T-cell (primary cell): ENCODE measurements around the gene PEX5. TPM values are rescaled to one million over a fixed set of nuclear protein-coding genes. Genes with fewer than 3 reads are reported as not detected.
A peak's percentile ranks its signal among the peaks of the same experiment; 100 is the strongest.
"Not testable (repeated sequence)": the region's sequence is repeated elsewhere in the genome, so short reads cannot be mapped to it uniquely, and the experiment has no call there.

ENCODE experiments used
- ATAC-seq, 4 experiments: fragments of 200-7000 bp in 3 of 4; fragments of 150-1000 bp in 1 of 4; cut with Tn5 transposase; replicated peaks in 1 of 4; 1 replicate in 3 of 4; 2 replicates in 1 of 4; pipeline ENCODE4 v1.10.0; 2021; ENCODE audit warnings: moderate library complexity in 3 of 4, mild to moderate bottlenecking in 2 of 4, moderate number of reproducible peaks in 1 of 4
- CTCF ChIA-PET, 2 donors: fragments of 300-600 bp; sonication (Branson Sonifier 250); formaldehyde crosslinking; loops; one replicate each; lab custom pipeline; 2022; ENCODE audit warnings: antibody characterized with exemption in 2 of 2; lab: Charles Lee
- POLR2A ChIA-PET, 2 donors: fragments of 300-600 bp; sonication (Branson Sonifier 250); formaldehyde crosslinking; loops; one replicate each; lab custom pipeline; 2022; ENCODE audit warnings: antibody characterized with exemption in 2 of 2; lab: Charles Lee
- DNase-seq, 35 experiments: peaks; one replicate each; pipeline versions ENCODE4 v3.0.0 to v3.0.0-alpha.2; 2013 to 2023
- H3K27ac ChIP-seq: one replicate; pipeline ENCODE4 v1.5.1; 2013; ENCODE audit warnings: low read length
- H3K27me3 ChIP-seq, 2 experiments: replicated peaks in 1 of 2; 1 replicate in 1 of 2; 2 replicates in 1 of 2; pipeline versions ENCODE4 v1.6.1 to v1.7.0; 2013; ENCODE audit warnings: low read length in 1 of 2, mixed read lengths in 1 of 2; ENCODE audit not compliant: control insufficient read depth in 2 of 2, insufficient read depth in 2 of 2; ENCODE audit errors: extremely low read depth in 1 of 2
- H3K36me3 ChIP-seq, 2 donors: 1 replicate in 1 of 2; 2 replicates in 1 of 2; pipeline versions ENCODE4 v1.6.1 to v1.7.0; 2013; ENCODE audit warnings: low read length in 1 of 2; ENCODE audit not compliant: control insufficient read depth in 2 of 2, insufficient read depth in 1 of 2; ENCODE audit errors: extremely low read depth in 1 of 2
- H3K4me1 ChIP-seq, 2 experiments: 1 replicate in 1 of 2; 2 replicates in 1 of 2; pipeline versions ENCODE4 v1.6.1 to v1.7.0; 2013; ENCODE audit warnings: low read length in 2 of 2, mixed read lengths in 1 of 2; ENCODE audit not compliant: insufficient read depth in 2 of 2, control insufficient read depth in 1 of 2; ENCODE audit errors: extremely low read depth in 1 of 2
- H3K4me3 ChIP-seq, 2 donors: 1 replicate in 1 of 2; 2 replicates in 1 of 2; pipeline versions ENCODE4 v1.5.1 to v1.7.0; 2013; ENCODE audit warnings: mild to moderate bottlenecking in 2 of 2, low read length in 1 of 2, moderate library complexity in 1 of 2; ENCODE audit not compliant: control insufficient read depth in 1 of 2; ENCODE audit errors: extremely low read depth in 1 of 2
- H3K9me3 ChIP-seq: 2 replicates; pipeline ENCODE4 v1.7.0; 2013
- H3K27ac Mint-ChIP-seq, 2 donors: one replicate each; pipeline ENCODE4 v1.8.0; 2020 to 2021; ENCODE audit warnings: mild to moderate bottlenecking in 2 of 2, mixed read lengths in 2 of 2
- H3K27me3 Mint-ChIP-seq, 2 donors: one replicate each; pipeline ENCODE4 v1.8.0; 2021 to 2022; ENCODE audit warnings: mixed read lengths in 2 of 2
- H3K36me3 Mint-ChIP-seq: one replicate; pipeline ENCODE4 v1.8.0; 2021; ENCODE audit warnings: mixed read lengths
- H3K4me1 Mint-ChIP-seq, 3 donors: one replicate each; pipeline ENCODE4 v1.8.0; 2020 to 2022; ENCODE audit warnings: mixed read lengths in 3 of 3, mild to moderate bottlenecking in 1 of 3
- H3K4me3 Mint-ChIP-seq, 3 donors: one replicate each; pipeline ENCODE4 v1.8.0; 2020 to 2022; ENCODE audit warnings: mild to moderate bottlenecking in 3 of 3, mixed read lengths in 3 of 3, moderate library complexity in 3 of 3
- H3K9me3 Mint-ChIP-seq, 3 donors: one replicate each; pipeline ENCODE4 v1.8.0; 2020 to 2022; ENCODE audit warnings: mixed read lengths in 3 of 3
- WGBS: methylation state at CpG from one replicate; pipeline ENCODE4 v1.1.5; 2013; ENCODE audit warnings: missing lambda C conversion rate; ENCODE audit not compliant: insufficient coverage; 5-methylcytosine and 5-hydroxymethylcytosine counted together
- total RNA-seq, 35 experiments: library from RNA in 6 of 35; stranded (reverse) in 6 of 35; fragments of 120-200 nt in 1 of 35; gene quantifications; one replicate each; pipeline versions ENCODE4 v1.2.1 to v1.2.4 and lab custom pipeline; 2013 to 2026

PEX5 gene
- total RNA-seq, 5 donors from 2014 or later (not counting 1 experiment from before 2014, with no cell fraction given), result 24.0 to 44.5 (median 31.1) TPM

DNA sequence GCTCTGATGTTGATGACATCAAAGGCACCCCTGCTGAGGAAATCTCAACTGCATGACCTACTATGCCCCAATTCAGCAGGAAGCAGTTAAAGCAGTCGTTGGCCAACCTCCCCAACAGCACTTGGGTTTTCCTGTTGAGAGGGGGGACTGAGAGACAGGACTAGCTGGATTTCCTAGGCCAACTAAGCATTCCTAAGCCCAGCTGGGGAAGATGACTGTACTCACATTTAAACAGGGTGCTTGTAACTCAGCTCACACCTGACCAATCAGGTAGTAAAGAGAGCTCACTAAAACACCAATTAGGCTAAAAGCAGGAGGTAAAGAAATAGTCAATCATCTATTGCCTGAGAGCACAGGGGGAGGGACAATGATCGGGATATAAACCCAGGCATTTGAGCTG lies 3.4 kb upstream of the PEX5 start:
- H3K4me3 ChIP-seq, H3K27me3 ChIP-seq, H3K27ac ChIP-seq, H3K4me3 Mint-ChIP-seq, H3K36me3 Mint-ChIP-seq, H3K36me3 ChIP-seq, ATAC-seq, DNase-seq, H3K9me3 Mint-ChIP-seq, H3K9me3 ChIP-seq: not testable (repeated sequence)
- no CpG with 5 or more reads among the region's 2 CpGs for WGBS
- Mint-ChIP-seq H3K27me3 (peaks cover 11 to 12% of the 10 kb centered on the region in 2 donors), H3K4me1 (peaks cover 18 to 28% (median 22%) of the 10 kb centered on the region in 3 donors), H3K27ac (peak overlapping the region in 1 of 2 donors; percentile 19)
- peaks cover 7 to 24% of the 10 kb centered on the region in 2 experiments for H3K4me1 ChIP-seq
- ChIA-PET CTCF (interaction anchor here (0.6 to 0.7 kb wide), 2 partner anchors 79 to 897 kb away, joined by 4 to 5 read pairs; no protein-coding TSS in a partner anchor), POLR2A (interaction anchor here in 1 of 2 donors (0.6 kb wide), 1 partner anchor 313 kb away, joined by 3 read pairs; no protein-coding TSS in a partner anchor)

- Histone ChIP-seq H3K36me3 (peaks cover 5 to 14% of the 10 kb centered on the region in 2 donors), H3K4me3 (peak overlapping the region; percentile 60 to 81), H3K27me3 (no peaks in the 10 kb centered on the region), H3K4me1 (peaks cover 7 to 28% of the 10 kb centered on the region in 2 experiments), H3K27ac (peak overlapping the region; percentile 74), H3K9me3 (no peaks in the 10 kb centered on the region)
- POLR2A ChIA-PET, result interaction anchor here (0.5 to 0.6 kb wide), 3 partner anchors 108 to 656 kb away, joined by 3 read pairs; no protein-coding TSS in a partner anchor
- Mint-ChIP-seq H3K9me3 (no peaks in the 10 kb centered on the region), H3K4me1 (peaks cover 39 to 48% (median 41%) of the 10 kb centered on the region in 3 donors), H3K36me3 (peaks cover 12% of the 10 kb centered on the region), H3K4me3 (peak overlapping the region; percentile 91 to 96 (median 96)), H3K27ac (peak overlapping the region; percentile 96 to 97), H3K27me3 (no peaks in the 10 kb centered on the region)
- WGBS, result 5% methylated on average over 14 of the region's 21 CpGs
- DNase-seq (peak; percentile 15 to 75 (median 57)), ATAC-seq (peak; percentile 28 to 39 (median 32))
- CTCF ChIA-PET, result interaction anchor here (0.5 to 1.4 kb wide), 7 partner anchors 43 to 827 kb away, joined by 3 to 12 read pairs (median 3); partner anchors contain the start of genes ENO2 (in 1 of the 2) and SPSB2 (in 1 of the 2)
Measured at GRCh38 chr12:7188562-7189397, 706 bp upstream of the PEX5 start.

DNA sequence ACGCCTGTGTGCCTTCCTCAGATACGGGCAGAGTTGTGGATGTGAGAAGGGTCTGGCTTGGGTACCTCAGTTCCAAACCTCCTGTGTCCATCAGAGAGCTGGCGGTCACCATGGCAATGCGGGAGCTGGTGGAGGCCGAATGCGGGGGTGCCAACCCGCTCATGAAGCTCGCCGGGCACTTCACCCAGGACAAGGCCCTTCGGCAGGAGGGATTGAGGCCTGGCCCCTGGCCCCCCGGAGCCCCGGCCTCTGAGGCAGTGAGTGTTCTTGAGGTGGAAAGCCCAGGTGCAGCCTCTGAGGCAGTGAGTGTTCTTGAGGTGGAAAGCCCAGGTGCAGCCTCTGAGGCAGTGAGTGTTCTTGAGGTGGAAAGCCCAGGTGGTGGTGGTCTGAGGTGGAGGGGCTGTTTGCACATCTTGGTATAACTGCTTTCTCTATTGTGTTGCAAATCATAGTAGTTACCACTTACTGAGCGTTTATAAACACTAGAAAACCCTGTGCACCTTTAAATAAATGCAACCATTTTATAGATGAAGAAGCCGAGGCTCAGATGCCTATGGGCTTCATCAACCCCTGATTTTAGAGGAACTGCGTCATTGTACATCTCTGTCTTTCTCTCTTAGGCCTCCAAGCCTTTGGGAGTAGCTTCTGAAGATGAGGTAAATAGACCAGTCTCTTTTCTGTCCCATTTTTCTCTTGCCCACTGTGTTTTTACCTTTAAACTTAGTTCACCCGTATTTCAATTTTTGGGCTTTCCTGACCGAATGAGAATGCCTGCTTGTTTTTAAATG lies 976 bp downstream of the PEX5 start:
- Histone ChIP-seq H3K9me3 (no peaks in the 10 kb centered on the region), H3K27me3 (no peaks in the 10 kb centered on the region), H3K36me3 (peaks cover 5 to 14% of the 10 kb centered on the region in 2 donors), H3K4me1 (peaks cover 10 to 28% of the 10 kb centered on the region in 2 experiments), H3K4me3 (peak overlapping the region; percentile 74 to 80), H3K27ac (peak overlapping the region; percentile 57)
- WGBS, result 40% methylated on average over 11 of the region's 17 CpGs
- ChIA-PET POLR2A (interaction anchor here in 1 of 2 donors (0.6 kb wide), 1 partner anchor 746 kb away, joined by 5 read pairs; no protein-coding TSS in a partner anchor), CTCF (no interaction called here)
- DNase-seq, result peak in 7 of 35 experiments; percentile 2 to 24 (median 9)
- Mint-ChIP-seq H3K36me3 (peaks cover 23% of the 10 kb centered on the region), H3K9me3 (no peaks in the 10 kb centered on the region), H3K27ac (peak overlapping the region; percentile 58 to 78), H3K4me3 (peak overlapping the region; percentile 82 to 96 (median 91)), H3K27me3 (no peaks in the 10 kb centered on the region), H3K4me1 (peaks cover 50 to 61% (median 55%) of the 10 kb centered on the region in 3 donors)
- no peak for ATAC-seq

GRCh38 chr12:7193674-7194073 lies 4.2 kb downstream of the PEX5 start:
- DNase-seq (no peak), ATAC-seq (no peak)
- Mint-ChIP-seq H3K27ac (peak overlapping the region in 1 of 2 donors; percentile 14), H3K27me3 (no peaks in the 10 kb centered on the region), H3K4me1 (peaks cover 44 to 53% (median 50%) of the 10 kb centered on the region in 3 donors), H3K4me3 (no peak overlapping the region), H3K36me3 (peaks cover 35% of the 10 kb centered on the region), H3K9me3 (no peaks in the 10 kb centered on the region)
- H3K4me1 ChIP-seq, result peaks cover 8 to 22% of the 10 kb centered on the region in 2 experiments
- H3K4me3 ChIP-seq, result no peak overlapping the region
- H3K36me3 ChIP-seq, result peaks cover 7 to 25% of the 10 kb centered on the region in 2 donors
- POLR2A ChIA-PET, result interaction anchor here (0.6 kb wide), 2 partner anchors 693 to 742 kb away, joined by 3 to 6 read pairs; no protein-coding TSS in a partner anchor
- WGBS, result no CpG with 5 or more reads among the region's 2 CpGs
- CTCF ChIA-PET, result interaction anchor here (0.6 to 0.7 kb wide), 3 partner anchors 153 to 625 kb away, joined by 3 to 5 read pairs (median 3); no protein-coding TSS in a partner anchor
- no peaks in the 10 kb centered on the region for H3K27me3 ChIP-seq
- no peak overlapping the region for H3K27ac ChIP-seq
- no peaks in the 10 kb centered on the region for H3K9me3 ChIP-seq

DNA sequence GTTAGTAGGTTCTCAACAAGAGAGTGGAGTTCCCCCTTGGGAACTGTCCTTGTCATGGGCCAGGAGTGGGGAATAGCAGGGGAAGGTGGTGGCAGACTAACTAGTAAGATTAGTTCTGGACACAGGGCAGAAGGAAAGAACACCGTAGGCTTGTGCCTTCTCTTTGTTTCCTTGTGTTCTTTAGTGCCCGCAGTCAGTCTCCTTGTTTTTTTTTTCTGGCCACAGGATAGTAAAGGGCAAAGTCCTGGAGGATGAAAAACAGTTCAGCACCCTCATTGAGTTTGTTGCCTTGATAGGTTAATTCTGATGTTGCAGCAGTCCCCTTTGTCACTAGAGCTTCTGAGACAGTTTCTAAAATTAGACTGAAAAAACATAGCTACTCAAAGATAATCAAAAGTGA lies 8.4 kb downstream of the PEX5 start:
- H3K36me3 Mint-ChIP-seq, result peaks cover 55% of the 10 kb centered on the region
- DNase-seq (no peak), ATAC-seq (no peak)
- H3K36me3 ChIP-seq, result peaks cover 14 to 32% of the 10 kb centered on the region in 2 donors
- H3K27ac ChIP-seq, result no peak overlapping the region
- no peak overlapping the region for H3K27ac Mint-ChIP-seq
- ChIA-PET CTCF (no interaction called here), POLR2A (no interaction called here)
- no peak overlapping the region for H3K4me3 ChIP-seq
- H3K4me3 Mint-ChIP-seq, result no peak overlapping the region
- no peaks in the 10 kb centered on the region for H3K27me3 ChIP-seq
- H3K4me1 Mint-ChIP-seq, result peaks cover 17 to 20% (median 19%) of the 10 kb centered on the region in 3 donors
- 94% methylated on average over 2 of the region's 2 CpGs for WGBS
- H3K9me3 ChIP-seq, result no peaks in the 10 kb centered on the region
- no peaks in the 10 kb centered on the region for H3K27me3 Mint-ChIP-seq
- no peaks in the 10 kb centered on the region for H3K9me3 Mint-ChIP-seq
- H3K4me1 ChIP-seq, result peaks cover 0 to 3% of the 10 kb centered on the region in 2 experiments
